B cell (primary cell): ENCODE data around the gene OR12D1. TPM values are rescaled to one million over a fixed set of nuclear protein-coding genes. Genes with fewer than 3 reads are reported as not detected.

Experiments used
- ATAC-seq: fragments of 200-7000 bp; cut with Tn5 transposase; one replicate; pipeline ENCODE4 v1.10.0; 2021; ENCODE audit warnings: low read depth, mild to moderate bottlenecking, moderate number of reproducible peaks, moderate library complexity
- CTCF ChIA-PET: fragments of 350-600 bp; sonication (Branson Sonifier 250); formaldehyde crosslinking; loops from one replicate; lab custom pipeline; 2021; ENCODE audit warnings: antibody characterized with exemption, inconsistent platforms; lab: Charles Lee
- POLR2A ChIA-PET: fragments of 350-600 bp; sonication (Branson Sonifier 250); formaldehyde crosslinking; loops from one replicate; lab custom pipeline; 2021; ENCODE audit warnings: antibody characterized with exemption; lab: Charles Lee
- DNase-seq: peaks from one replicate; pipeline ENCODE4 v3.0.0; 2013
- H2AFZ ChIP-seq: 2 replicates; pipeline ENCODE4 v1.6.1; 2012; ENCODE audit warnings: mild to moderate bottlenecking, low read depth, low read length; ENCODE audit not compliant: insufficient read depth, poor library complexity, severe bottlenecking
- H3K27ac ChIP-seq, 2 donors: 1 replicate in 1 of 2; 2 replicates in 1 of 2; pipeline ENCODE4 v1.5.1; 2012 to 2013; ENCODE audit warnings: low read length in 2 of 2, mild to moderate bottlenecking in 2 of 2, moderate library complexity in 1 of 2
- H3K27me3 ChIP-seq, 4 experiments: fragments of 200-600 bp in 1 of 4; sonication (generic) in 1 of 4; replicated peaks in 1 of 4; 1 replicate in 2 of 4; 2 replicates in 2 of 4; pipeline versions ENCODE4 v1.6.1 to v1.7.0; 2013 to 2016; ENCODE audit warnings: low read length in 3 of 4, mild to moderate bottlenecking in 2 of 4, mixed read lengths in 1 of 4, moderate library complexity in 1 of 4; ENCODE audit not compliant: insufficient read depth in 4 of 4, control insufficient read depth in 3 of 4; ENCODE audit errors: control extremely low read depth in 1 of 4
- H3K36me3 ChIP-seq, 2 experiments: replicated peaks in 1 of 2; 1 replicate in 1 of 2; 2 replicates in 1 of 2; pipeline versions ENCODE4 v1.6.1 to v1.7.1; 2013; ENCODE audit warnings: low read length in 1 of 2; ENCODE audit not compliant: insufficient read depth in 2 of 2, control insufficient read depth in 1 of 2; ENCODE audit errors: control extremely low read depth in 1 of 2, extremely low read depth in 1 of 2
- H3K4me1 ChIP-seq, 2 donors: fragments of 200-600 bp in 1 of 2; sonication (generic) in 1 of 2; 1 replicate in 1 of 2; 2 replicates in 1 of 2; pipeline versions ENCODE4 v1.5.1 to v1.6.1; 2013 to 2017; ENCODE audit warnings: low read length in 2 of 2; ENCODE audit not compliant: control insufficient read depth in 2 of 2, insufficient read depth in 2 of 2
- H3K4me2 ChIP-seq: replicated peaks from 2 replicates; pipeline ENCODE3; 2012; ENCODE audit warnings: mild to moderate bottlenecking, low read depth, low read length; ENCODE audit not compliant: poor library complexity, severe bottlenecking
- H3K4me3 ChIP-seq, 5 experiments: fragments of 200-600 bp in 1 of 5; sonication (generic) in 1 of 5; 1 replicate in 3 of 5; 2 replicates in 2 of 5; pipeline versions ENCODE4 v1.5.1 to v1.7.0; 2011 to 2016; ENCODE audit warnings: low read length in 4 of 5, mild to moderate bottlenecking in 4 of 5, low read depth in 2 of 5, control low read depth in 1 of 5, moderate library complexity in 1 of 5; ENCODE audit not compliant: insufficient read depth in 1 of 5; ENCODE audit errors: control extremely low read depth in 1 of 5, extremely low read depth in 1 of 5
- H3K79me2 ChIP-seq: fragments of 200-600 bp; sonication (generic); one replicate; pipeline ENCODE4 v1.6.0; 2016; ENCODE audit warnings: low read length; ENCODE audit not compliant: control insufficient read depth, insufficient read depth
- H3K9ac ChIP-seq: fragments of 200-600 bp; sonication (generic); 2 replicates; pipeline ENCODE4 v1.6.1; 2017; ENCODE audit warnings: mild to moderate bottlenecking, low read length, moderate library complexity
- H3K9me3 ChIP-seq, 3 donors: one replicate each; pipeline versions ENCODE4 v1.6.1 to v1.7.1; 2013; ENCODE audit warnings: low read length in 2 of 3; ENCODE audit not compliant: control insufficient read depth in 2 of 3, insufficient read depth in 1 of 3; ENCODE audit errors: control extremely low read depth in 1 of 3
- H4K20me1 ChIP-seq: 2 replicates; pipeline ENCODE4 v1.6.0; 2012; ENCODE audit warnings: mild to moderate bottlenecking, low read length; ENCODE audit not compliant: insufficient read depth, control insufficient read depth, poor library complexity, severe bottlenecking
- H3K27ac Mint-ChIP-seq: one replicate; pipeline ENCODE4 v1.8.0; 2021; ENCODE audit warnings: mixed read lengths
- H3K27me3 Mint-ChIP-seq: one replicate; pipeline ENCODE4 v1.8.0; 2021; ENCODE audit warnings: mixed read lengths
- H3K4me1 Mint-ChIP-seq: one replicate; pipeline ENCODE4 v1.8.0; 2021; ENCODE audit warnings: mixed read lengths
- H3K4me3 Mint-ChIP-seq: one replicate; pipeline ENCODE4 v1.8.0; 2021; ENCODE audit warnings: mixed read lengths
- H3K9me3 Mint-ChIP-seq: one replicate; pipeline ENCODE4 v1.8.0; 2022; ENCODE audit warnings: mixed read lengths; ENCODE audit not compliant: insufficient read depth
- CTCF ChIP-seq: fragments of 200-600 bp; IDR thresholded peaks from one replicate; pipeline ENCODE4 v1.8.0; 2022; ENCODE audit warnings: antibody characterized with exemption, mild to moderate bottlenecking
- EZH2 ChIP-seq: IDR thresholded peaks from 2 replicates; pipeline ENCODE4 v1.6.1; 2012; ENCODE audit warnings: borderline replicate concordance, low read depth, mild to moderate bottlenecking, moderate library complexity, low read length; ENCODE audit not compliant: insufficient read depth, poor library complexity, severe bottlenecking
- WGBS: methylation state at CpG from one replicate; pipeline ENCODE4 v1.1.5; 2013; ENCODE audit warnings: missing lambda C conversion rate; ENCODE audit not compliant: insufficient coverage; 5-methylcytosine and 5-hydroxymethylcytosine counted together
- intact Hi-C: fragments of 100-400 bp; cut with micrococcal nuclease; formaldehyde crosslinking; loops from one replicate; pipeline ENCODE4 v1.10.0; 2022
- polyA plus RNA-seq: library from polyadenylated mRNA; depleted of rRNA; stranded (reverse); fragments of >200 nt; gene quantifications from 2 replicates; pipeline ENCODE4 v1.2.3, GENCODE V29; 2012
- total RNA-seq, 2 donors: library from RNA; stranded (reverse); fragments of 120-200 nt in 1 of 2; gene quantifications; 1 replicate in 1 of 2; 2 replicates in 1 of 2; pipeline versions ENCODE4 v1.2.3 to v1.2.4, GENCODE V29; 2013 to 2022

OR12D1 gene
- total and polyA plus RNA-seq, 2 donors (not counting 1 experiment from before 2014, with no cell fraction given): not detected

DNA sequence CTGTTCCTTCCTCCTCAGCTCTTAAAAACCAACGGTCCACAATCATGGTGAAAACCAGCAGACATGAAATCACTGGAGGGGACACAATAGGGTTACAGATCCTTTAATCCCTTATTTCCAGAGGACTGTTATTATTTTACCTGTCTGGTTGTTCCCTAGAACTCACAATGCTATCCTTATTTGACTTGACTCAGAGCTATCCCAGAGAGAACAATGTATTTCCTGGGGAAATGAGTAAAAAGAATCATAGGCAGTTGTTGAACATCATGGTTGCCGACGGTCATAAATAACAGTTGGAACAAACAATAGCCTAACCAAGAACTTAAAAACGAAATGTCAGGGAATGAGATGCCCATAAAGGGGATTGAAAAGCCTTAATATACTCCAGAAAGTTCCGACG is 51.5 kb downstream of the OR12D1 start:
- Histone ChIP-seq H3K27me3 (peaks cover 0 to 11% (median 3%) of the 10 kb centered on the region in 4 experiments), H3K9me3 (no peaks in the 10 kb centered on the region), H3K4me1 (no peaks in the 10 kb centered on the region), H3K4me3 (no peak overlapping the region), H4K20me1 (no peaks in the 10 kb centered on the region), H3K27ac (no peak overlapping the region), H2AFZ (no peak overlapping the region), H3K79me2 (no peaks in the 10 kb centered on the region), H3K4me2 (no peak overlapping the region), H3K9ac (no peak overlapping the region), H3K36me3 (no peaks in the 10 kb centered on the region)
- ChIA-PET POLR2A (no interaction called here), CTCF (no interaction called here)
- no peak overlapping the region for H3K4me3 Mint-ChIP-seq
- no peaks in the 10 kb centered on the region for H3K9me3 Mint-ChIP-seq
- TF ChIP-seq CTCF (no peak), EZH2 (no peak)
- WGBS: 66% methylated on average over 3 of the region's 6 CpGs
- H3K27me3 Mint-ChIP-seq: peaks cover 25% of the 10 kb centered on the region
- DNase-seq (no peak), ATAC-seq (no peak)
- H3K27ac Mint-ChIP-seq: no peak overlapping the region
- intact Hi-C loops: no loop called here
- no peaks in the 10 kb centered on the region for H3K4me1 Mint-ChIP-seq

Other genes with a start within 250 kb of the OR12D1 start
- gene OR2J2, start 244.0 kb upstream of the OR12D1 start, total RNA-seq: not detected in 2 replicates
- not detected in 2 replicates for gene OR2J2, start 244.0 kb upstream of the OR12D1 start, polyA plus RNA-seq
- gene OR14J1, start 113.2 kb upstream of the OR12D1 start, total RNA-seq: not detected in 2 replicates
- gene OR14J1, start 113.2 kb upstream of the OR12D1 start, polyA plus RNA-seq: not detected in 2 replicates
- not detected in 2 replicates for gene OR5V1, start 46.1 kb upstream of the OR12D1 start, total RNA-seq
- not detected in 2 replicates for gene OR5V1, start 46.1 kb upstream of the OR12D1 start, polyA plus RNA-seq
- gene OR12D3, start 39.6 kb upstream of the OR12D1 start, total RNA-seq: not detected in 2 replicates
- gene OR12D3, start 39.6 kb upstream of the OR12D1 start, polyA plus RNA-seq: not detected in 2 replicates
- gene OR12D2, start 19.3 kb upstream of the OR12D1 start, total RNA-seq: not detected in 2 replicates
- gene OR12D2, start 19.3 kb upstream of the OR12D1 start, polyA plus RNA-seq: not detected in 2 replicates
- gene OR10C1, start 24.4 kb downstream of the OR12D1 start, total RNA-seq: not detected in 2 replicates
- gene OR10C1, start 24.4 kb downstream of the OR12D1 start, polyA plus RNA-seq: not detected in 2 replicates
- gene OR11A1, start 42.1 kb downstream of the OR12D1 start, total RNA-seq: not detected in 2 replicates
- gene OR11A1, start 42.1 kb downstream of the OR12D1 start, polyA plus RNA-seq: not detected in 2 replicates
- gene OR2H1, start 42.2 kb downstream of the OR12D1 start, total RNA-seq: not detected in 2 replicates
- gene OR2H1, start 42.2 kb downstream of the OR12D1 start, polyA plus RNA-seq: not detected in 2 replicates
- gene MAS1L, start 73.0 kb downstream of the OR12D1 start, total RNA-seq: not detected in 2 replicates
- gene MAS1L, start 73.0 kb downstream of the OR12D1 start, polyA plus RNA-seq: not detected in 2 replicates
- gene UBD, start 144.8 kb downstream of the OR12D1 start, total RNA-seq: not detected in 2 replicates
- gene UBD, start 144.8 kb downstream of the OR12D1 start, polyA plus RNA-seq: not detected in 2 replicates
- not detected in 2 replicates for gene OR2H2, start 170.2 kb downstream of the OR12D1 start, total RNA-seq
- gene OR2H2, start 170.2 kb downstream of the OR12D1 start, polyA plus RNA-seq: not detected in 2 replicates
- gene GABBR1, start 218.3 kb downstream of the OR12D1 start, total RNA-seq: 188 and 198 TPM in 2 replicates
- gene GABBR1, start 218.3 kb downstream of the OR12D1 start, polyA plus RNA-seq: 241 and 246 TPM in 2 replicates
- not detected in 2 replicates for gene MOG, start 242.2 kb downstream of the OR12D1 start, total RNA-seq
- not detected in 2 replicates for gene MOG, start 242.2 kb downstream of the OR12D1 start, polyA plus RNA-seq